Measurements from ENCODE around the gene EVI5L.

GRCh38 chr19:7908742-7909461, 78.9 kb downstream of the EVI5L start:
- TF ChIP-seq CTCF (IDR thresholded peaks at IDR 0.05) (no peak), POLR2AphosphoS5 (IDR thresholded peaks at IDR 0.05; ENCODE audit: insufficient read depth in 1 of 2, low read depth in 1 of 2) (no peak)
